NCI-H748 (cell line): Measurements from ENCODE around the gene DIS3L2.
A peak's percentile ranks its signal among the peaks of the same experiment; 100 is the strongest.
"Not testable (repeated sequence)": the region's sequence is repeated elsewhere in the genome, so short reads cannot be mapped to it uniquely, and the experiment has no call there.

ENCODE experiments used
- DNase-seq: peaks from one replicate; lab custom pipeline; 2025; ENCODE audit not compliant: unreplicated experiment; lab: John Stamatoyannopoulos, UW

DIS3L2 gene

DNA sequence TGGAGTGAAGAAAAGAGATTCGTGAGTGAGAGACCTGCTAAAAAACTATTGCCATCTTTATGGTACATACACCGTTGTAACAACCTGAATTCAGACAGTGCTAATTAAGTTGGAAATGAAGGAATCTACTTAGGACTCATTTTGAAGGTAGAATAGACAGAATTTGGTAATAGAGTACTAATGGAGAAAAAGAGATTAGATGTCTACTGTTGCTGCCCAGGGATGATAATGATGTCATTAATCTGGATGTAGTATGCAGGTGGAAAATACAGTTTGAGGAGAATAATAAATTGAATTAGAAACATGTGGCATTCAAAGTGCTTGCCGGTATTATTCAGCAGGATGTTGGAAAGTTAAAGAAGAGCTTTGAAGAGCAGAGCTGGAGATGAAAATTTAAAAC is 44.7 kb downstream of the DIS3L2 start:
- no peak for DNase-seq

DNA sequence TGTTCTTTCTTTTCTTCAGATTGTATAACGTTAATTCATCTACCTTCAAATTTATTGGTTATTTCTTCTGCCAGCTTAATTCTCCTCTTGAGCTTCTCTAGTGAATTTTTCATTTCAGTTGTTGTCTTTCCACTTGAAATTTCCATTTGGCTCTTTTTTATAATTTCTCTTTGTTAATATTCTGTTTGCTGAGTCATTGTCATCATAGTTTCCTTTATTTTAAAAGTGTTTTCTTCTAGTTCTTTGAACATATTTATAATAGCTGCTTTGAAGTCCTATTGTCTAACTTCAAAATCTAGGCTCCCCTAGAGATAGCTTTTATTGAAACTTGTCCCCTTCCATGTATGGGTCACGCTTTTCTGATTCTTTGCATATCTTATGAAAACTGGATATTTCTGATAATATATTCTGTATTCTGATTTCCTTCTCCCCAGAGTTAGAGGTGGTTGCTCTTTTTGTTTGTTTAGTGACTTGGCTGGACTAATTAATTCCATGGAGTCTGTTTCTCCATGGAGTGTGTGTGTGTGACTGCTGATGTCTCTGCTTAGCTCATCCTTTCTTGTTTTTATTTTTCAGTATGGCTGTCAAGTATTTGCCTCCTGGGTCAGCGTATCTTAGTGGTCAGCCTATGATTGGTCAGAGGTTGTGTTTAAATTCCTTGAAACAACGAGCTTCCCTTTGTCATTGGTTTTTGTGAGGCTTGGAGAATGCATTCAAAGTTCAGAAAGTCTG is 47.6 kb downstream of the DIS3L2 start:
- DNase-seq = no peak

DNA sequence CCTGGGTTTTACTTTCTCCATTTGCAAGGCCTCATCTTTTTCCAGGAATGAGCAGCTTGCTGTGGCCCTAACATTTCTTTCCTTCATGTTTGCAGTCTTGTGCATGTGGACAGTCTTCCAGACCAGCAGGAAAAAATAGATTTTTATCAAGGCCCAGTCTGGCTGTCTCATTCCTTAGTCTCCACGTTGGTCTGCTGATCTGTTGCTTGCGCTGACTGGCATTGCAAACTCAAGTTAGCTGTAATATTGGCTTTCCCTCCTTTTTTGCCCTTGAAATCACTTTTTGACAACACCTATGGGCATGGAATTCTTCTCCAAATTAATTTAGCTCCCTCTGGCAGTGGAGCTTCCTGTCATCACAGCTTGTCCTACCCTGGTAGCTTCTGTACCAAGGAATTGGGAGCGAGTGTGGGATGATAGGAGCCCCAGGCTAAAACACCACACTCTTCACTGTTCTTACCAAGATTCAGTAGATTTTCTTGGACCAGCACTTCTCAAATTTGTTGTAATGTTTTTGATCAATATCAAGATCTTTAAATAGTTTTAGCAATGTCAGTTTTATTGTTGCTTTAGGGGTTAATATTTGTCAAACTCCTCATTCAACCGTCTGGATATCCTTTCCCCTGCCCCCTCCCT is 48.2 kb downstream of the DIS3L2 start:
- no peak for DNase-seq

- DNase-seq = peak; percentile 8
These were observed 52.3 kb downstream of the DIS3L2 start for GRCh38 chr2:232013701-232014353.

DNA sequence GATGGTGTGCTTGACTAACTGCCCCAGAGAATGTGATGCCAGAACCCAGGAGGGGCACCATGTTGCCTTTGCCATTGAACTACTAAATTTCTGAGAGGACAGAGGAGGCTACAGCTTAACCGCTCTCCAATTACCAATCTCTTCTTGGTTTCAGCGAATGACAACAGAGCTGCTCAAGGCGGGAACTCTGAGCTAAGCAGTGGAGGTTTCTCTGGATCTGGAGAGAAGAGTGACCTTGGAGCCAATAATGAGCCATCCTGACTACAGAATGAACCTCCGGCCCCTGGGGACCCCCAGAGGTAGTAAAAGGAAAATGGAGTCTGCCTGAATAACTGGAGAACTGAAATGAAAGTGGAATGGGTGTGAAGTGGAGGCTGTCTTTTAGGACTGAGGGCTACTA is 53.2 kb downstream of the DIS3L2 start:
- no peak for DNase-seq

GRCh38 chr2:232018181-232018580 is 56.7 kb downstream of the DIS3L2 start:
- no peak for DNase-seq

- DNase-seq = no peak
These were observed 61.2 kb downstream of the DIS3L2 start for GRCh38 chr2:232022718-232023117.

GRCh38 chr2:232023426-232023825 is 61.9 kb downstream of the DIS3L2 start:
- DNase-seq = no peak

DNA sequence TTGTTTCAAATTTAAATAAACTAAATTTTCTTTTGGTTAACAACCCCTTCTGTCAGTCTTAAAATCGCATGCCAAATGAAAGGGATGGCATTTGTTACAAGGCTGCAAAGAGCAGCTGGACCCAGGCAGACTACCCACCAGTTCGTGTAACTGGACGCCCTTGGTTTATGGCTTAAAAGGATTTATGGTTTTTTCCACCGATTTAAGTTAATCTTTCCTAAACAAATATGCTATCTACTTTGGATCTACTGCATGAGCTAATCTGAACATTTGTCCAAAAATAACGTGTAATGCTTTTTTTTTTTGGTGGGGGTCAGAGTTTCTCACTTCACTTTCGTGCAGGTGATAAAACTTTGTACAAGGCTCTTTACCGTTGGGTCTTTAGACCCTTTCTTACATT is 62.9 kb downstream of the DIS3L2 start:
- DNase-seq = no peak

- no peak for DNase-seq
These were observed 65.4 kb downstream of the DIS3L2 start for GRCh38 chr2:232026910-232027309.

DNA sequence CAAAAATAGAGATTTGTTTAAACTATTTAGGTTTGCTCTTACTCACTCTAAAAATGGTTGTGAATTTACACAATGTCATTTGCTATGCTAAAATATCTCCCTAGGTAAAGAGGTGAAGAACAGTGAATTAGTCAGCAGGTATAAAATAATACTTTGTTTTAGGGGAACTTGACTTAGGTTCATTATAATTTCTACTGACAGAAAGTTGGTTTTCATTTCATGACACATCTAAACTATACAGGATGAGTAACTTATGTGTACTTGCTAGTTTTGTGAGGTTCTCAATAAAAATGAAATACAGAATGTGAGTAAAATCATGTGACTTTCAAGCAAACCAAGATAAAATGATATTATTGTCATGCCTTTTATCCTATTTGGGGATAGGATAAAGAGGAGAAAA is 66.0 kb downstream of the DIS3L2 start:
- DNase-seq = no peak

- DNase-seq = no peak
These were observed 66.6 kb downstream of the DIS3L2 start for GRCh38 chr2:232028071-232028470.

GRCh38 chr2:232028631-232029030 is 67.1 kb downstream of the DIS3L2 start:
- no peak for DNase-seq

DNA sequence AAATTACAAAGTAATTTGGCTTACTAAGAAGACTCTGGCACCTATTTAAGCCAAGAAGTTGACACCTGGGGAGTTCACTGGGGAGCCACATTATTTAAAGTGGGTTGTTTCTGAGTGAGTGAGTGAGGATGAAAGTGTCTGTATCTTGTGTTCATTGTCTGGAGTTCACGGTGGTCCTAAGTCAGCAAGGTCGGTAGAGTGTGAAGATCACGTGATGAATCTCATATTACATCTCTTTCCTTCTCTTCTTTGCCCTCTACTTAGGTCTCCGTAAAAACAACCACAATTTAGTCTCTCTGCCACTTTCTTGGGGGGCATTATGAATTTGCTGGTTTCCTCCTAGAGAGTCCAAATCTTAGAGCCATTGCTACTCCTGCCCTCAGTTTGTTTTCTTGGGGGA is 67.8 kb downstream of the DIS3L2 start:
- no peak for DNase-seq

GRCh38 chr2:232030229-232030628 is 68.7 kb downstream of the DIS3L2 start:
- DNase-seq = peak; percentile 10

DNA sequence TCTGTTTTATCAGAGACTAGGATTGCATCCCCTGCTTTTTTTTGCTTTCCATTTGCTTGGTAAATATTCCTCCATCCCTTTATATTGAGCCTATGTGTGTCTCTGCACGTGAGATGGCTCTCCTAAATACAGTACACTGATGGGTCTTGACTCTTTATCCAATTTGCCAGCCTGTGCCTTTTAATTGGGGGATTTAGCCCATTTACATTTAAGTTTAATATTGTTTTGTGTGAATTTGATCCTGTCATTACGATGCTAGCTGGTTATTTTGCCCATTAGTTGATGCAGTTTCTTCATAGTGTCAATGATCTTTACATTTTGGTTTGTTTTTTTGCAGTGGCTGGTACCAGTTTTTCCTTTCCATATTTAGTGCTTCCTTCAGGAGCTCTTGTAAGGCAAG is 73.8 kb downstream of the DIS3L2 start:
- DNase-seq = not testable (repeated sequence)

DNA sequence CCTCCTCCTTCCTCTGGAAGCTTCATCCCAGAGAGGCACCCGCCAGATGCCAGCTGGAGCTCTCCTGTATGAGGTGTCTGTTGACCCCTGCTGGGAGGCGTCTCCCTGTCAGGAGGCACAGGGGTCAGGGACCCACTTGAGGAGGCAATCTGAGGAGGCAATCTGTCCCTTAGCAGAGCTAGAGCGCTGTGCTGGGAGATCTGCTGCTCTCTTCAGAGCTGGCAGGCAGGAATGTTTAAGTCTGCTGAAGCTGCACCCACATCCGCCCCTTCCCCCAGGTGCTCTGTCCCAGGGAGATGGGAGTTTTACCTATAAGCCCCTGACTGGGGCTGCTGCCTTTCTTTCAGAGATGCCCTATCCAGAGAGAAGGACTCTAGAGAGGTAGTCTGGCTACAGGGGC is 75.4 kb downstream of the DIS3L2 start:
- DNase-seq = not testable (repeated sequence)

DNA sequence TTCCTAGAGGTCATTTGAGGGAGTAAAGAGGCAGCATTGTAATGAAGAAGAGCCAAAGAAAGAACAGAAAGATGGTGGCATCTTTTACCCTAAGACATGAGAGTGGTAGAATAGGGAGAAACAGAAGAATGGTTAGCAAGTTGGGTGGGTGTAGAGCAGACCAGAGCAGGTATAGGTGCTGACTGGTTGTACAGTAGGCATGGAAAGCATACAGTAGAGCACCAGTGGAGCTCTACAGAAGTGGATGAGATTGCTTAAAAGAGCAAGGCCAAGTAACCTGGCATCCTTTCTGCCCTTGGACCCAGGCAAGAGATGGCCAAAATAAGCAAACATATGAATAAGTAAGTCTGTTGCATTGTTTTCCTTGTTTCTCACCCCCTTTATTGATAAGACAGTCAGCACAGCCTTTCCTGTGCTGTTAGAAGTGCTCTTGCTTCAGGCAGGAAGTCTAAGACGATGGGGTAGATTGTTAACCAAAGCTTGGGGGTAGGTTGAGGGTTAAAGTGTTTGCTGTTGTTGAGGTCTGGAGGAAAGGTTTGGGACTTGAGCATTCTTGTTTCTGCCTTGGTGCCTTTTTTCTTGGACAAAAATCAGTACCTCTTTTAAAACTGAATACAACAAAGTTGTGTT is 76.9 kb downstream of the DIS3L2 start:
- DNase-seq = no peak

GRCh38 chr2:232038881-232039485 is 77.5 kb downstream of the DIS3L2 start:
- no peak for DNase-seq

- no peak for DNase-seq
These were observed 81.5 kb downstream of the DIS3L2 start for GRCh38 chr2:232042911-232043574.

GRCh38 chr2:232043966-232044365 is 82.5 kb downstream of the DIS3L2 start:
- no peak for DNase-seq
